Lower leg skin (tissue), 4 donors: ENCODE data around the gene PTPN1. TPM values are rescaled to one million over a fixed set of nuclear protein-coding genes. Genes with fewer than 3 reads are reported as not detected.

ENCODE experiments used
- DNase-seq, 2 donors: peaks; one replicate each; pipeline ENCODE4 v3.0.0-alpha.2; 2019; ENCODE audit warnings: low spot score in 2 of 2
- H3K4me3 ChIP-seq: fragments of 200-600 bp; sonication (generic); 2 replicates; pipeline ENCODE4 v1.5.1; 2017; ENCODE audit warnings: mild to moderate bottlenecking, low read depth; ENCODE audit not compliant: poor library complexity, severe bottlenecking
- CTCF ChIP-seq, 3 donors: fragments of 450-650 bp; IDR thresholded peaks; one replicate each; pipeline ENCODE4 v1.5.1; 2016; ENCODE audit warnings: antibody characterized with exemption in 3 of 3, mild to moderate bottlenecking in 3 of 3, moderate library complexity in 2 of 3
- POLR2A ChIP-seq, 2 donors: fragments of 450-650 bp; IDR thresholded peaks; one replicate each; pipeline ENCODE4 v1.6.1; 2016 to 2017; ENCODE audit warnings: antibody characterized with exemption in 2 of 2, mild to moderate bottlenecking in 1 of 2, moderate library complexity in 1 of 2
- WGBS, 2 donors: methylation state at CpG; one replicate each; pipeline ENCODE4 v1.1.5; 2018; 5-methylcytosine and 5-hydroxymethylcytosine counted together
- intact Hi-C: fragments of 100-400 bp; cut with DNase I; formaldehyde crosslinking; loops from one replicate; pipeline ENCODE4 v1.15.0; 2023; ENCODE audit warnings: low total_unique reads
- total RNA-seq, 4 donors: library from RNA; depleted of rRNA; stranded (reverse); fragments of >200 nt; gene quantifications; one replicate each; pipeline ENCODE4 v1.1.0, GENCODE V29; 2016

PTPN1 gene
- total RNA-seq, 4 donors from 2014 or later = 19.1 to 29.8 (median 23.3) TPM

DNA sequence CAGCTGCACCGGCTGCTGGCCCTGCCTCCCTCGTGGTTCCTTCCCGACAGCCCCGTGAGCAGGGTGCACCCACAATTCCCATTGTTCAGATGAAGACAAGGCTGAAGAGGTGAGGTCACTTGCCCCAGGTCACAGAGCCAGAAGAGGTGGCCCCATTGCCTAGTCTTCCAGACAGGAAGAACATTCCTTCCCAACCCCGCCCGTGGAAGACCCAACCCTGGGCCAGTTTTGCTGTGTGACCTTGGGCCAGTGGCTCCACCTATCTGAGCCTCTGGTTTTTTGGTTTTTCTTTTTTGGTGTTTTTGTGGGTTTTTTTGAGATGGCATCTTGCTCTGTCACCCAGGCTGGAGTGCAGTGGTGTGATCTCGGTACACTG is 119.5 kb downstream of the PTPN1 start:
- DNase-seq = no peak
- no peak overlapping the region for H3K4me3 ChIP-seq
- intact Hi-C loops = no loop called here
- TF ChIP-seq POLR2A (IDR thresholded peaks at IDR 0.05) (no peak), CTCF (IDR thresholded peaks at IDR 0.05) (no peak)
- WGBS, 2 donors = 72 to 87% methylated on average over 6 to 7 of the region's 7 CpGs

DNA sequence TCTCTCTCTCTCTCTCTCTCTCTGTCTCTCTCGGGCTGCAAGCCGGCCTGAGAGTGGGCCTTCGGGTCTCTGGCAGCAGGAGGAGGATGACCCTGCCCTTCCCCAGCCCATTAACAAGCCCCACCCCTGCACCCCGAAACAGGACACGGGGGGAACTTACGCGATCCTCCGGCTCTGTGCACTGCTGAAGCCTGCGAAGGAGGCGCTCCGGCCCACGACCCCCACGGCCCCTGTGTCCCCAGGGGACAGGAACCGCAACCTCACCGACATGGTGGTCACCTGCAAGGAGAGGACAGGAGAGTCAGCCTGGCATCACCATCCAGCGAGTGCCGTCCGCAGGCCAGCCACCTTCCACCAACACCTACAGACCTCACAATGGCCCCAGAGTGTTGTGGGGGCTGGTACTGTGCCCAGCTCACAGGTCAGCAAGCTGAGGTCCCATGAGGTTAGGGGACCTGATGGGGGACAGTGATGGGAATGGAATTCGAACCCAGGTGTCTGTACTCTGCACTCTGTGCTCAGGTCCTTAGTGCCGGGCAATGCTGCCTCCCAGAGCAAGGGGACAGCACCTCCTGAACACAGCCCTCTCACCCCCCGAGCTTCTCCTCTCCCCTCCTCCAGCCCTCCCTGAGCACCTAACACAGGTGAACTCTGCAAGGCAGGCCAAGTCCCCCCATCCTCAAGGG is 120.5 kb downstream of the PTPN1 start:
- intact Hi-C loops = no loop called here
- no peak for DNase-seq
- no peak overlapping the region for H3K4me3 ChIP-seq
- TF ChIP-seq POLR2A (IDR thresholded peaks at IDR 0.05) (no peak), CTCF (IDR thresholded peaks at IDR 0.05) (no peak)
- 92 to 93% methylated on average over 15 to 21 of the region's 21 CpGs for WGBS, 2 donors

GRCh38 chr20:50632236-50632635 is 122.1 kb downstream of the PTPN1 start:
- no peak for DNase-seq
- 85 to 86% methylated on average over 7 of the region's 7 CpGs for WGBS, 2 donors
- intact Hi-C loops = no loop called here
- no peak overlapping the region for H3K4me3 ChIP-seq
- no peak for TF ChIP-seq CTCF (IDR thresholded peaks at IDR 0.05)
- TF ChIP-seq POLR2A (IDR thresholded peaks at IDR 0.05) = no peak

DNA sequence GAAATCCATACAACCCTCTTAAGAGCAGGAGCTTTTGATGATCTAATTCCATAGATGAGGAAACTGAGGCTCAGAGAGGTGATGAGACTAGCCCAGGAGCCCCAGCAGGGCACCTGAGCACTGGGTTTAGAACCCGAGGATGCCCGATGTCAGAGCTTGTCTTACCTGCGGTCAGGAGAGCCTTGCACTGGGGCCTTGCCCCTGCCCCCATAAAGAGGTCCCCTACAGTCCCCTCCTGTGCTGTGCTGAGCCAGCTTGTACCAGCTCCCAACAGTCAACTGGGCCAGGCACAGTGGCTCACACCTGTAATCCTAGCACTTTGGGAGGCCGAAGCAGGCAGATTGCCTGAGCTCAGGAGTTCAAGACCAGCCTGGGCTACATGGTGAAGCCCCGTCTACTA is 122.5 kb downstream of the PTPN1 start:
- intact Hi-C loops = no loop called here
- TF ChIP-seq CTCF (IDR thresholded peaks at IDR 0.05) (no peak), POLR2A (IDR thresholded peaks at IDR 0.05) (no peak)
- WGBS, 2 donors = 88 to 98% methylated on average over 5 of the region's 5 CpGs
- H3K4me3 ChIP-seq = no peak overlapping the region
- DNase-seq = no peak

- intact Hi-C loops = no loop called here
- TF ChIP-seq CTCF (IDR thresholded peaks at IDR 0.05) = no peak
- TF ChIP-seq POLR2A (IDR thresholded peaks at IDR 0.05) = no peak
- DNase-seq = no peak
- H3K4me3 ChIP-seq = no peak overlapping the region
- 72 to 85% methylated on average over 10 of the region's 10 CpGs for WGBS, 2 donors
Measured at GRCh38 chr20:50633361-50633760, 123.2 kb downstream of the PTPN1 start.

- no peak for DNase-seq
- TF ChIP-seq POLR2A (IDR thresholded peaks at IDR 0.05) (no peak), CTCF (IDR thresholded peaks at IDR 0.05) (no peak)
- 75 to 82% methylated on average over 6 of the region's 6 CpGs for WGBS, 2 donors
- intact Hi-C loops = no loop called here
- H3K4me3 ChIP-seq = no peak overlapping the region
Measured at GRCh38 chr20:50634191-50634590, 124.0 kb downstream of the PTPN1 start.
